Naive B cell (primary cell): ENCODE results near the gene CDIPT. TPM values are rescaled to one million over a fixed set of nuclear protein-coding genes. Genes with fewer than 3 reads are reported as not detected.

Source experiments
- ATAC-seq, 2 donors: fragments of 150-1000 bp; cut with Tn5 transposase; 2 replicates each; pipeline ENCODE4 v1.10.0; 2021; ENCODE audit warnings: low read depth in 2 of 2, mild to moderate bottlenecking in 2 of 2, moderate library complexity in 2 of 2
- DNase-seq: peaks from one replicate; pipeline ENCODE4 v3.0.0; 2022
- H3K27ac Mint-ChIP-seq, 6 donors: one replicate each; pipeline ENCODE4 v1.8.0; 2020 to 2022; ENCODE audit warnings: mild to moderate bottlenecking in 6 of 6, mixed read lengths in 6 of 6, moderate library complexity in 5 of 6, inconsistent platforms in 2 of 6
- H3K27me3 Mint-ChIP-seq, 3 donors: one replicate each; pipeline ENCODE4 v1.8.0; 2021 to 2022; ENCODE audit warnings: mixed read lengths in 3 of 3, mild to moderate bottlenecking in 1 of 3
- H3K36me3 Mint-ChIP-seq, 2 donors: one replicate each; pipeline ENCODE4 v1.8.0; 2020 to 2022; ENCODE audit warnings: mixed read lengths in 2 of 2, inconsistent platforms in 1 of 2, mild to moderate bottlenecking in 1 of 2
- H3K4me1 Mint-ChIP-seq, 3 donors: one replicate each; pipeline ENCODE4 v1.8.0; 2020 to 2022; ENCODE audit warnings: mixed read lengths in 3 of 3, inconsistent platforms in 1 of 3, mild to moderate bottlenecking in 1 of 3, moderate library complexity in 1 of 3
- H3K4me3 Mint-ChIP-seq, 8 donors: one replicate each; pipeline ENCODE4 v1.8.0; 2020 to 2022; ENCODE audit warnings: mild to moderate bottlenecking in 8 of 8, mixed read lengths in 8 of 8, moderate library complexity in 8 of 8, inconsistent platforms in 2 of 8
- H3K9me3 Mint-ChIP-seq, 7 donors: one replicate each; pipeline ENCODE4 v1.8.0; 2020 to 2022; ENCODE audit warnings: mixed read lengths in 7 of 7, mild to moderate bottlenecking in 5 of 7, inconsistent platforms in 2 of 7, moderate library complexity in 1 of 7
- polyA plus RNA-seq, 6 donors: library from polyadenylated mRNA; unstranded; fragments of 300-500 nt; fragmentation: Illumina TruSeq; gene quantifications; one replicate each; pipeline ENCODE4 v1.2.3, GENCODE V29; 2021; ENCODE audit warnings: low read depth in 6 of 6

CDIPT gene
- polyA plus RNA-seq, 6 donors from 2014 or later, result 58.1 to 79.1 (median 66.3) TPM

DNA sequence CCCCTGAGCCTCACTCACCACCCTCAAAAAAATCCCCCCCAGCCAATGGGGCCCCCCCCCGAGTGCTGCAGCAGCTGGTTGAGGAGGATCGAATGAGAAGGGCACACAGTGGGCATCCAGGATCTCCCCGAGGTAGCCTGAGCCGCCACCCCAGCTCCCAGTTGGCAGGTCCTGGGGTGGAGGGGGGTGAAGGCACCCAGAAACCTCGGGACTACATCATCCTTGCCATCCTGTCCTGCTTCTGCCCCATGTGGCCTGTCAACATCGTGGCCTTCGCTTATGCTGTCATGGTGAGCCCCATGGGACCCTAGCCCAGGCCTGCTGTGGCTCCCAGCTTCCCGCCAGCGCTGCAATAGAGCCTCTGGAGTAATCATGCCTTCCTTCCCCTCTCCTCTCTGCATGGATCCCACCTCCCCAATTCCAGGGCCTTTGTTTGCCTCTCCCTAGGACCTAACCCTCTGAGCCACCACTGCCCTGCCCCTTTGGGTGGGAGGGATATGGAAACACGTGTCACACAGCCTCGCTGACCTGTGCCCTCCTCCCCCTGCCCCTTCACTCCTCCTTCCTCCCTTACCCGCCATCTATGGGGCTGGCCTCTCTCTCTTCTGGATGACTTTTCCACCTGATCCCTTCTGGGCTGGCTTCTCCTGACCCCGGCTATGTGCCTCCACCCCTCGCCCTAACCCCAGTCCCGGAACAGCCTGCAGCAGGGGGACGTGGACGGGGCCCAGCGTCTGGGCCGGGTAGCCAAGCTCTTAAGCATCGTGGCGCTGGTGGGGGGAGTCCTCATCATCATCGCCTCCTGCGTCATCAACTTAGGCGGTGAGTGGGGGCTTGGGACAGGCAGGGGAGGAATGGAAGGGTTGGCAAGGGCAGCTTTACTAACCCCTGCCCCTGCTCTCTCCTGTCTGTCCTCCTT is 49.1 kb downstream of the CDIPT start:
- Mint-ChIP-seq H3K36me3 (peaks cover 0 to 2% of the 10 kb centered on the region in 2 donors), H3K27me3 (peaks cover 0 to 11% (median 6%) of the 10 kb centered on the region in 3 donors), H3K9me3 (no peaks in the 10 kb centered on the region), H3K27ac (no peak overlapping the region), H3K4me1 (peaks cover 42 to 63% (median 61%) of the 10 kb centered on the region in 3 donors), H3K4me3 (peak overlapping the region; percentile 35 to 98 (median 73))
- DNase-seq, result no peak
- ATAC-seq, result no peak

DNA sequence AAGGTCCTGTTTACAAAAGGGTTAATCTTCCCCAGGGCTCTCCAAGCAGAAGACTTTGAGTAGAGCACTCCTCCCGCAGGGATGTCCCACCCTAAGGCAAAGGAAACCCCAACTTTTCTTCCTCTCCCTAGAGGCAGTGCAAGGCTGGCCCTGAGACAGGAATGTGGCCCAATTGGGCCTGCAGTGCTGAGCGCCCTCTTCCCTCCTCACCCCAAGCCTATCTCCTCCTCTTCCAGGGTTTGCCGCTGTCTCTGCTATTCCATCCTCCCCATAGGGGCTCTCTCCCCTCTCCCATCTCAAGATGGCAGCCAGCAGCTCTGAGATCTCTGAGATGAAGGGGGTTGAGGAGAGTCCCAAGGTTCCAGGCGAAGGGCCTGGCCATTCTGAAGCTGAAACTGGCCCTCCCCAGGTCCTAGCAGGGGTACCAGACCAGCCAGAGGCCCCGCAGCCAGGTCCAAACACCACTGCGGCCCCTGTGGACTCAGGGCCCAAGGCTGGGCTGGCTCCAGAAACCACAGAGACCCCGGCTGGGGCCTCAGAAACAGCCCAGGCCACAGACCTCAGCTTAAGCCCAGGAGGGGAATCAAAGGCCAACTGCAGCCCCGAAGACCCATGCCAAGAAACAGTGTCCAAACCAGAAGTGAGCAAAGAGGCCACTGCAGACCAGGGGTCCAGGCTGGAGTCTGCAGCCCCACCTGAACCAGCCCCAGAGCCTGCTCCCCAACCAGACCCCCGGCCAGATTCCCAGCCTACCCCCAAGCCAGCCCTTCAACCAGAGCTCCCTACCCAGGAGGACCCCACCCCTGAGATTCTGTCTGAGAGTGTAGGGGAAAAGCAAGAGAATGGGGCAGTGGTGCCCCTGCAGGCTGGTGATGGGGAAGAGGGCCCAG is 50.0 kb downstream of the CDIPT start:
- ATAC-seq (no peak), DNase-seq (no peak)
- Mint-ChIP-seq H3K27ac (peak overlapping the region in 1 of 6 donors; percentile 68), H3K4me1 (peaks cover 46 to 63% (median 61%) of the 10 kb centered on the region in 3 donors), H3K9me3 (no peaks in the 10 kb centered on the region), H3K27me3 (peaks cover 0 to 11% (median 6%) of the 10 kb centered on the region in 3 donors), H3K4me3 (peak overlapping the region; percentile 16 to 89 (median 80)), H3K36me3 (peaks cover 0 to 7% of the 10 kb centered on the region in 2 donors)

DNA sequence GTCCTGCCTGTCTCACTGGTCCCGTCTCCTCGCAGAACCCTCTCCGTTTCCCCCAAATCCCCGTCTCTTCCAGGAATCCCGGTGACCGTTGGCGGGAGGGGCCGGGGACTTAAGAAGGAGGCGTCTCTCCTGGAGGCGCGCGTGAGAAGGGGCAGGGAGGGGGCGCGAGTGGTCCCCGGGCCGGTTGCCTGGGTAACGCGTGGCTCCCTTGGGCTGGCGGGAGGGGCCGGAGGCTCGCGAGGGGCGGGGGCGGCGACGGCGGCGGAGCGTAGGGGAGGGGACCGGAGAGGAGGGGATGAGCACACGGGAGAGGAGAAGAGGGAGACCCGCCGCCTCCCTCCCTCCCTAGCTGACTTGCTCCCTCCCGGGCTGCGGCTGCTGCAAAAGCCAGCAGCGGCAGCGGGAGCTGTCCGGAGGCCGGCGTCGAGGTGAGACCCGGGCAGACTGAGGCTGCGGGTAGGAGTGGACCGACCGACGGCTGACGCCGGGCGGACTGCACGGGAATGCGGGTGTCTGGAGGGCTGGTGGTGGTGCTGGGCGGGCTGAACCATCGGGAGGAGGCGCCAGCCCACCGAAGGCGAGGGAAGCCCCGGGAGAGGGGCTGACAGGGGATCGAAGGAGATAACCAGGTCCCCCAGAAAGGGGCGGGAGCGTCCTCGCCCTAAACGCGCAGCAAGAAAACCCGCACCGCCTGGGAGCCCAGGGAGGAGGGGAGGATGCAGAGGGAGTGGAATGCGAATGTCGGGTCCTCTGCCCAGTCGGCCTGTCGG is 50.9 kb downstream of the CDIPT start, which contains the start of gene PRRT2:
Gene PRRT2 (plus strand): TSS at position 298 of the 770 bp plus-strand sequence. CDS start 862 bp downstream, outside the sequence.
- H3K4me3 Mint-ChIP-seq, result peak within 1 kb of the TSS; percentile 77 to 91 (median 86)
- H3K27ac Mint-ChIP-seq, result peak within 1 kb of the TSS; percentile 2 to 84 (median 52)
- H3K4me1 Mint-ChIP-seq, result peaks cover 48 to 62% (median 59%) of the 10 kb centered on the region in 3 donors
- H3K27me3 Mint-ChIP-seq, result peaks cover 0 to 11% (median 6%) of the 10 kb centered on the region in 3 donors
- peak; percentile 33 for DNase-seq
- no peak for ATAC-seq
- no peaks in the 10 kb centered on the region for H3K9me3 Mint-ChIP-seq
- peaks cover 0 to 7% of the 10 kb centered on the region in 2 donors for H3K36me3 Mint-ChIP-seq

DNA sequence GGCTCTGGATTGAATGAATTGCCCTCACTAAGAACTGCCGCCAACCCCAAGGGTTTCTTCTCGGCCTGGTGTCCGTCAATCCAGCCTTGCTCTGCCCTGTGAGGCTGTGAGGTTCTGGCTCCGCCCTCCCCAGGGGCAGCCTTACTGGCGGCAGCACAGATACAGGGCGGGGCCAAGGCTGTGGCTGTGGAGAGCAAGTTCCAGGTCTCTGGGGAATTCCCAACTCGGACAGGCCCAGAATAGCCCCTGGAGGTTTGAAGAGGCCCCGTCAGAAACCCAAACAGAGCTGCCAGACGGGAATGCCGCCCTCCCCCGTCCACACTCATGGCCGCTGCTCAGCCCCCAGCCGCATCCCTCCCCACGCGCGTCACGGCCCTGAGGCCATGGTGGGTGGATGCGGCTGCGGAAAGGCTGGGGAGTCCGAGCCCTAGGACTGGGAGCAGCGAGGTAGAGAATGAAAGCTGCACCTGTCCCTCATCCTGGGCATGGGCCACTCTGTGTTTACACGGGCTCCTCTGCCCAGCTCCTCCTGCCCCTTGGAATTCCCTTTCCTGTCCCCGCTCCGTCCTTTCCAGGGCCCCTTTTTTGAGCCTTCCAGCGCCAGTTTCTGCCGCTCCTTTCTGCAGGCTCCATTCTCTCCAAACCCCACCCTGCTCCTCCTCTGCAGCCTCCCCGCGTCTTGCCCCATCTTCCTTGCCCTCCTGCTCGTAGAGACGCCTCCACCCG is 51.7 kb downstream of the CDIPT start:
- Mint-ChIP-seq H3K27ac (peak overlapping the region in 3 of 6 donors; percentile 27 to 84 (median 28)), H3K27me3 (peaks cover 0 to 11% (median 6%) of the 10 kb centered on the region in 3 donors), H3K9me3 (no peaks in the 10 kb centered on the region), H3K36me3 (peaks cover 0 to 7% of the 10 kb centered on the region in 2 donors), H3K4me1 (peaks cover 44 to 57% (median 52%) of the 10 kb centered on the region in 3 donors), H3K4me3 (peak overlapping the region; percentile 77 to 91 (median 86))
- peak; percentile 47 for DNase-seq
- peak in 1 of 2 donors; percentile 8 for ATAC-seq

DNA sequence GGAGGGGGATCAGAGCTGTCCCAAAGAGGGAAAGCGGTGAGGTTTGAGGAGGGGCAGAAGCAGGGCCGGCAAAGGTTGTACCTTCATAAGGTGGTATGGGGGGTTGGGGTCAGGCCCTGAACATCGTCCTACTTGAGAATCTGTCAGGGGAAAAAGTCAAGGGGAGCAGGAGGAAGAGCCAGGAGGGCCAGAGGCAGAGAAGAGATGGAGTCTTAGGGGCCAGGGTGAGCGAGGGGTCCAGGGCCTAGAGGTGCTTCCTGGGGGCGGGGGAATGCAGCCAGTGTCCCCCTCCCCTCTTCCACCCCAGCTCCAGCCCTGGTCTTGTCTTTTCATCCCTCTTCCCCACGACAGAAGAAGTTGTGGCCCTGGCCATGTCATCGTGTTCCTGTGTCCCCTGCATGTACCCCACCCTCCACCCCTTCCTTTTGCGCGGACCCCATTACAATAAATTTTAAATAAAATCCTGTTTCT is 52.3 kb downstream of the CDIPT start:
- peaks cover 0 to 7% of the 10 kb centered on the region in 2 donors for H3K36me3 Mint-ChIP-seq
- ATAC-seq, result no peak
- peak overlapping the region in 1 of 6 donors; percentile 84 for H3K27ac Mint-ChIP-seq
- peak overlapping the region; percentile 77 to 91 (median 86) for H3K4me3 Mint-ChIP-seq
- no peaks in the 10 kb centered on the region for H3K9me3 Mint-ChIP-seq
- no peak for DNase-seq
- peaks cover 44 to 54% (median 52%) of the 10 kb centered on the region in 3 donors for H3K4me1 Mint-ChIP-seq
- peaks cover 0 to 11% (median 6%) of the 10 kb centered on the region in 3 donors for H3K27me3 Mint-ChIP-seq

DNA sequence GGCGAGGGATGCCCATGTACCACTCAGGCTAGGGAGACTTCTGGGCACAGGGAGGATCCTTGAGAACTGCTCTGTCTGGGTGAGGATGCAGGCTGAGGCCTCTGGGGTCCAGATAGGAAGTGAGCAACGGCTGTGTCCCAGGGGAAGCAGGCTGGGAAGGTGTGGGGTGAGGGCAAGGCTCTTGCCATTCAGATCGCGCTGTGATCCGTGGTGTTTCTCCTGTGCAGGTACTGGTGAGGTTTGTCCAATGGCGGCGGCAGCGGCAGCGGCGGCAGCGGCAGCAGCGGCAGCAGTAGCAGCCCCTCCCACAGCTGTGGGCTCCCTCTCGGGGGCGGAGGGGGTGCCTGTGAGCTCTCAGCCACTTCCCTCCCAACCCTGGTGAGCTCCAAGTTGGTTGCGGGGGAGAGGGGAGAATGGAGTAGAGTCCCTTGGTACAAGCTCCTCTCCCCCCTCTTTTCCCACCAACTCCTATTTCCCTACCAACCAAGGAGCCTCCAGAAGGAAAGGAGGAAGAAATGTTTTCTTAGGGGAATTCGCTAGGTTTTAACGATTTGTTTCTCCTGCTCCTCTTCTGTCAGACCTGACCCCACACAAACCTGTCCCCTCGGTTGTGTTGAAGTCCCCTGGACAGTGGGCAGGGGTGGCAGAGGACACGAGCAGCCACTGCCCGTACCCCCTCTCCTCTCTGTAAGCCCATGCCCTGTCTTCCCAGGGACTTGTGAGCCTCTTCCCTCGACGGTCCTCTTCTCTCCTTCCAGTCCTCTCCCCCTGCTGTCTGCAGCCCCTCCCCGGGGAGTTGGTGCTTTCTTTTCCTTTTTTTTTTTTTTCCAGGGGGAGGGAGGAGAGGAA is 53.0 kb downstream of the CDIPT start:
- Mint-ChIP-seq H3K36me3 (peaks cover 0 to 7% of the 10 kb centered on the region in 2 donors), H3K4me3 (peak overlapping the region in 6 of 8 donors; percentile 57 to 89 (median 69)), H3K27ac (peak overlapping the region in 2 of 6 donors; percentile 42 to 86), H3K4me1 (peaks cover 45 to 52% (median 51%) of the 10 kb centered on the region in 3 donors), H3K27me3 (peaks cover 0 to 11% (median 6%) of the 10 kb centered on the region in 3 donors), H3K9me3 (no peaks in the 10 kb centered on the region)
- no peak for DNase-seq
- no peak for ATAC-seq

DNA sequence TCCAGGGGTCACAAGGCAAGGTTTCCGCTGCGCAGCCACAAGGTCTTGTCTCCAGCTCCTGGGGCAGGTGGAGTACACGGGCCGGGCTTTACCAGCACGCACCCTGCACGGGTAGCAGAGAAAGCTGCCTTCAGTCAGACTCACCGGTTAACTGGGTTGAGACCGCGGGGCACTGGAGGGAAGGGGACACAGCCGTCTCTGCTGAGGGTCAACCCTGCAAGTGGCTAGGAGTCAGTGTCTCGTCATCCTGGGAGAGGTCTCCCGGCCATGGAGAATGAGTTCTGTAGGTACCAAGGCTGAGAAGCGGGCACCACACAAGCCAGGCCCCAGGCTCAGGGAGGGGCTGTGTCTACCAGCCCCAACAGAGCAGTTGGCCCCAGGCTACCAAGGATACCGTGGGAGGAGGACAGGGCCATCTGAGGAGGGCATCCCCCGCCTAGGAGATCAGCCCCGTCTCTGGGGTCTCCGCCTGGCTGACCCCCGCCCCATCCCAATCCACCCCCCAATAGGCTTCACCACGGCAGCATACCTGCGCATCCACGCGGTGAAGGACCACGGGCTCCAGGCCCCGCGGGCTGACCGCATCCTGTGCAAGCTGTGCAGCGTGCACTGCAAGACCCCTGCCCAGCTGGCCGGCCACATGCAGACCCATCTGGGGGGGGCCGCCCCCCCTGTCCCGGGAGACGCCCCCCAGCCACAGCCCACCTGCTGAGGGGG is 53.8 kb downstream of the CDIPT start:
- H3K27ac Mint-ChIP-seq, result peak overlapping the region in 2 of 6 donors; percentile 12 to 44
- peaks cover 0 to 7% of the 10 kb centered on the region in 2 donors for H3K36me3 Mint-ChIP-seq
- ATAC-seq (no peak), DNase-seq (no peak)
- no peaks in the 10 kb centered on the region for H3K9me3 Mint-ChIP-seq
- peaks cover 44 to 52% (median 49%) of the 10 kb centered on the region in 3 donors for H3K4me1 Mint-ChIP-seq
- H3K4me3 Mint-ChIP-seq, result peak overlapping the region in 6 of 8 donors; percentile 25 to 95 (median 68)
- peaks cover 0 to 11% (median 6%) of the 10 kb centered on the region in 3 donors for H3K27me3 Mint-ChIP-seq

Other genes with a start within 250 kb of the CDIPT start
- 1 to 10 TPM in 5 of 6 donors, not detected in 1; 2.0 to 3.3 (median 2.4) TPM for gene SPN, start 200.0 kb downstream of the CDIPT start, polyA plus RNA-seq
- not detected for gene QPRT, start 184.0 kb downstream of the CDIPT start, polyA plus RNA-seq
- 10 to 100 TPM in 5 of 6 donors, 1 to 10 TPM in 1; 1.4 to 70.0 (median 29.5) TPM for gene C16orf54, start 117.2 kb downstream of the CDIPT start, polyA plus RNA-seq
- under 1 TPM in 1 of 6 donors, not detected in 5; 0.13 TPM for gene ZG16, start 85.0 kb downstream of the CDIPT start, polyA plus RNA-seq
- gene KIF22, start 72.5 kb downstream of the CDIPT start, polyA plus RNA-seq, result 10 to 100 TPM; 24.0 to 29.6 (median 26.3) TPM
- 10 to 100 TPM; 16.1 to 30.6 (median 23.2) TPM for gene MAZ, start 56.7 kb downstream of the CDIPT start, polyA plus RNA-seq
- under 1 TPM in 2 of 6 donors, not detected in 4; 0.10 to 0.97 TPM for gene PRRT2, start 51.0 kb downstream of the CDIPT start, polyA plus RNA-seq
- gene PAGR1, start 47.1 kb downstream of the CDIPT start, polyA plus RNA-seq, result 10 to 100 TPM; 35.5 to 51.5 (median 46.9) TPM
- gene MVP, start 42.8 kb downstream of the CDIPT start, polyA plus RNA-seq, result 10 to 100 TPM; 39.7 to 61.4 (median 43.9) TPM
- gene SEZ6L2, start 36.3 kb upstream of the CDIPT start, polyA plus RNA-seq, result not detected
- gene ASPHD1, start 37.3 kb upstream of the CDIPT start, polyA plus RNA-seq, result not detected
- gene KCTD13, start 63.0 kb upstream of the CDIPT start, polyA plus RNA-seq, result 10 to 100 TPM in 3 of 6 donors, 1 to 10 TPM in 3; 7.4 to 19.0 (median 10.4) TPM
- 100 to 1,000 TPM; 181 to 222 (median 186) TPM for gene TMEM219, start 98.9 kb upstream of the CDIPT start, polyA plus RNA-seq
- gene TAOK2, start 110.6 kb upstream of the CDIPT start, polyA plus RNA-seq, result 1 to 10 TPM; 2.3 to 8.5 (median 3.4) TPM
- gene HIRIP3, start 132.4 kb upstream of the CDIPT start, polyA plus RNA-seq, result 10 to 100 TPM; 10.7 to 21.8 (median 13.3) TPM
- 1 to 10 TPM; 2.1 to 8.7 (median 6.9) TPM for gene INO80E, start 133.0 kb upstream of the CDIPT start, polyA plus RNA-seq
- not detected for gene DOC2A, start 147.8 kb upstream of the CDIPT start, polyA plus RNA-seq
- gene C16orf92, start 160.0 kb upstream of the CDIPT start, polyA plus RNA-seq, result not detected
- not detected for gene TLCD3B, start 168.0 kb upstream of the CDIPT start, polyA plus RNA-seq
- 100 to 1,000 TPM; 627 to 911 (median 721) TPM for gene ALDOA, start 202.5 kb upstream of the CDIPT start, polyA plus RNA-seq
- 100 to 1,000 TPM; 180 to 273 (median 206) TPM for gene PPP4C, start 212.8 kb upstream of the CDIPT start, polyA plus RNA-seq
- gene TBX6, start 228.7 kb upstream of the CDIPT start, polyA plus RNA-seq, result under 1 TPM; 0.18 to 0.64 (median 0.41) TPM
- 100 to 1,000 TPM; 214 to 383 (median 284) TPM for gene YPEL3, start 233.0 kb upstream of the CDIPT start, polyA plus RNA-seq